ENCODE results near the gene SEC24C.
"Not testable (repeated sequence)": the region's sequence is repeated elsewhere in the genome, so short reads cannot be mapped to it uniquely, and the experiment has no call there.

Gene SEC24C

GRCh38 chr10:73796035-73796434 is 51.9 kb downstream of the SEC24C start:
- not testable (repeated sequence) for DNase-seq (ENCODE audit: low spot score)

DNA sequence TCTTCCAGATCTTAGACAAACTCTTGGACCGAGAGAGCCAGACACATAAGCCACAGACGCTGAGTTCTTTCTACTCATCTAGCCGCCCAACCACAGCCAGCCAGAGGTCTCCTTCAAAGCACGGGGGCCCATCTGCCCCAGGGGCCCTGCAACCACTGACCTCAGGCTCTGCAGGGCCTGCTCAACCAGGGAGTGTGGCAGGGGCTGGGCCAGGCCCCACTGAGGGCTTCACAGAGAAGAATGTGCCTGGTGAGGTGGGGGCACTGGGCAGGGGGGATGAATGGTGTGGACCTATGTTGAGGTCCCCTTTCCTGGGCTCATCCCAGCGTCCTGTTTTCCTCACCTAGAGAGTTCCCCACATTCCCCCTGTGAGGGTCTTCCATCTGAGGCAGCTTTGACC is 52.6 kb downstream of the SEC24C start:
- DNase-seq (ENCODE audit: low spot score) = no peak

GRCh38 chr10:73797324-73798025 is 53.3 kb downstream of the SEC24C start:
- no peak for DNase-seq (ENCODE audit: low spot score)

DNA sequence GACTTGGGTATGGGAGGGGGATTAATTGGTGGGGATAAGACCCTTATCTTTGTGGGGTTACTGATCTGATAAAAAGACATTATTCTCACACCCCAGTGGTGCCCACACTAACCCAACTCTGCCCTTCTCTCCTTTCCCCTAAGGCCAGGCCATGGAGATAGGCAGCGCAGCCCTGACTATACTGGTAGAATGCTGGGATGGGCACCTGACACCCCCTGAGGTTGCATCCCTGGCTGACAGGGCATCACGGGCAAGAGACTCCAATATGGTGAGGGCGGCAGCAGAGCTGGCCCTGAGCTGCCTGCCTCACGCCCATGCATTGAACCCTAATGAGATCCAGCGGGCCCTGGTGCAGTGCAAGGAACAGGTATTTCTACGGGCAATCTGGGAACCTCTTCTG is 53.9 kb downstream of the SEC24C start:
- no peak for DNase-seq (ENCODE audit: low spot score)

DNA sequence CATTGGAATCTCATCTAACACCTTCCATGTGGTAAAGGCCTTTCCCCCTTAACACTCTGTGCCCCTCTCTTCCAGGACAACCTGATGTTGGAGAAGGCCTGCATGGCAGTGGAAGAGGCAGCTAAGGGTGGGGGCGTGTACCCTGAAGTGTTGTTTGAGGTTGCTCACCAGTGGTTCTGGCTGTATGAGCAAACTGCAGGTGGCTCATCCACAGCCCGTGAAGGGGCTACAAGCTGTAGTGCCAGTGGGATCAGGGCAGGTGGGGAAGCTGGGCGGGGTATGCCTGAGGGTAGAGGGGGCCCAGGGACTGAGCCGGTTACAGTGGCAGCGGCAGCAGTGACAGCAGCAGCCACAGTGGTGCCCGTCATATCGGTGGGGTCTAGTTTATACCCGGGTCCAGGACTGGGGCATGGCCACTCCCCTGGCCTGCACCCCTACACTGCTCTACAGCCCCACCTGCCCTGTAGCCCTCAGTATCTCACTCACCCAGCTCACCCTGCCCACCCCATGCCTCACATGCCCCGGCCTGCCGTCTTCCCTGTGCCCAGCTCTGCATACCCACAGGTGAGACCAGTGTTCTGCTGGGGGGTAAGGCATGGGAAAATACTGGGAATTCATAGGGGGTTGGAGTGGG is 54.9 kb downstream of the SEC24C start:
- DNase-seq (ENCODE audit: low spot score) = no peak

- DNase-seq (ENCODE audit: low spot score) = no peak
These were observed 55.9 kb downstream of the SEC24C start for GRCh38 chr10:73799899-73800559.

DNA sequence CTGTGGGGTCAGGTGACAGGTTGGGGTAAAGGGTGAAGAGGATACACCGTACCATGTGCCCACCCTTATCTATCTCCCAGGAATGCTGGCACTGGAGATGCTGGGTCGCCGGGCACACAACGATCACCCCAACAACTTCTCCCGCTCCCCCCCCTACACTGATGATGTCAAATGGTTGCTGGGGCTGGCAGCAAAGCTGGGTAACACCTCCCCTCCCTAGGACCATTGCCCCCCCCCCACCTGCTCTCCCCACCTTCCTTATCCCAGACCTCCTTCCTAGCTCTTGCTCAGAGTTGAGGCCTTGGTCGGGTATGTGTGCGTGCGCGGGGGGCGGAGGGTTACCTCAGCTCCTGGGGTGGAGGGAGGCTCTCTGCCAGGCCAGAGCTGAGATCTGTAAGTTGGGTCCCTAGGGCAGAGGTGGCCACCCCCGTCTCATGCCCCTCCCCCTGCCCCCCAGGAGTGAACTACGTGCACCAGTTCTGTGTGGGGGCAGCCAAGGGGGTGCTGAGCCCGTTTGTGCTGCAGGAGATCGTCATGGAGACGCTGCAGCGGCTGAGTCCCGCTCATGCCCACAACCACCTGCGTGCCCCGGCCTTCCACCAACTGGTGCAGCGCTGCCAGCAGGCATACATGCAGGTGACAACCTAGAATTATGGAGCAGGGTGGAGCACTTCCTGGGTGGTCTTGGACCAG is 56.5 kb downstream of the SEC24C start:
- DNase-seq (ENCODE audit: low spot score) = no peak

GRCh38 chr10:73801253-73801590 is 57.0 kb downstream of the SEC24C start:
- DNase-seq (ENCODE audit: low spot score) = no peak

DNA sequence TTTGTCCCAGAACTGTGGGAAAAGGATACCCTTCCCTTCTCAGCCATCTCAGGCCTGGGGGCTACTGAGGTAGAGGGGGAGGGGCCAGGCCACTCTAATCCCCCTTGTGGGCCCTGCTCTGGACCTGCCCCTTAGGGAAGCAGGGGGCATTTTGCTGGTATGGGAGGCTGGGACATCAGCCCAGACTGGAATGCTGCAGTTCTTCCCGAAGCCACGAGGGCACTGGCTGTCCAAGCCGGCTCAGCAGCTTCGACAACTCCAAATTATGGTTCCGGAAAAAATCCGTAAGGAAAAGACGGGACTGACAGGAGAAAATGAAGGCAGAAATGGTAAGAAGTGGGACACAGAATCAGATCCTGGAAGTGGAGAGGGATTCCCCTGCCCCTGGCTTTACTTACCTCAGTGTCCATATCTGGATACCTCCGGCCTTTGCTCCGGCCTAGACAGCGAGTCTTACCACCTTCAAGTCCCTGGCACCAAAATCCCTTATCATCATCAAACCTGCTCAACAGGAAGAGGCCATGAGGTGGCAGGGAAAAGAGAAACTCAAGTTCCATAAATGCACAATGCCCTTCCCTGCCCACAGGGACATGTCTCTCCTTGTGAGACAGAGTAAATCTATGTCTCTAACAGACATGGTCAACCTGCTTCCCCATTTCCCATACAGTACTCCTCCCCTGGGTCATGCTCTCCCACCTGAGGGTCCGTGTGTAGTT is 58.3 kb downstream of the SEC24C start:
- DNase-seq (ENCODE audit: low spot score) = no peak

GRCh38 chr10:73803680-73804286 is 59.6 kb downstream of the SEC24C start:
- no peak for DNase-seq (ENCODE audit: low spot score)

GRCh38 chr10:73806176-73806950 is 62.2 kb downstream of the SEC24C start:
- no peak for DNase-seq (ENCODE audit: low spot score)

- no peak for DNase-seq (ENCODE audit: low spot score)
These were observed 63.3 kb downstream of the SEC24C start for GRCh38 chr10:73807471-73807870.

GRCh38 chr10:73808021-73808815 is 64.0 kb downstream of the SEC24C start:
- DNase-seq (ENCODE audit: low spot score) = no peak

- no peak for DNase-seq (ENCODE audit: low spot score)
These were observed 65.1 kb downstream of the SEC24C start for GRCh38 chr10:73809061-73809818.

- DNase-seq (ENCODE audit: low spot score) = no peak
These were observed 66.2 kb downstream of the SEC24C start for GRCh38 chr10:73810358-73810734.

GRCh38 chr10:73810735-73811465 is 66.7 kb downstream of the SEC24C start:
- peak; percentile 49 for DNase-seq (ENCODE audit: low spot score)

- DNase-seq (ENCODE audit: low spot score) = no peak
These were observed 68.5 kb downstream of the SEC24C start for GRCh38 chr10:73812657-73813056.

- no peak for DNase-seq (ENCODE audit: low spot score)
These were observed 69.2 kb downstream of the SEC24C start for GRCh38 chr10:73813333-73813732.

Measured in HuH-7 (cell line).